NCI-H1417 treated with DMSO at 0.1 percent for 48 hours (cell line): ENCODE measurements around the gene LRRTM4.
"Not testable (repeated sequence)": the region's sequence is repeated elsewhere in the genome, so short reads cannot be mapped to it uniquely, and the experiment has no call there.

Source experiments
- DNase-seq: peaks from one replicate; lab custom pipeline; 2025; lab: John Stamatoyannopoulos, UW

Gene LRRTM4

GRCh38 chr2:76737607-76738006 lies 784.6 kb downstream of the LRRTM4 start:
- DNase-seq, result no peak

DNA sequence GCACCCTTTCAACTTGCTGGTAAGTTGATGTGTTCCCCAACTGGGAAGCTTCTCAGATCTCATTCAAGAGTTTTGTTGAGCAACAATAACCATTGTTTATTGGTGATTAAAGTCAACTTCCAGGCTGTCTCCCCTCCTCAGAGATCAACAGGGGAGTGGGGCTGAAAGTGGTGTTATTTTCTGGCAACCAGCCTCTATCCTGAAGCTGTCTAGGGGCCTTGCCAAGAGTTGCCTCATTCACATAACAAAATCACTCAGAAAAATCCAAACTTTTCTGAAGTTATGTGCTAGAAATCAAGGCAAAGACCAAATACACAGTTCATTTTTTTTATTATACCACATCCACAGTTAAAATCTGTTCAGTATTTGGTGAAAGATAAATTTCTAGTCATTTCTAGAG lies 788.4 kb downstream of the LRRTM4 start:
- DNase-seq, result no peak

GRCh38 chr2:76731157-76731556 lies 791.0 kb downstream of the LRRTM4 start:
- no peak for DNase-seq

GRCh38 chr2:76730021-76730420 lies 792.2 kb downstream of the LRRTM4 start:
- no peak for DNase-seq

DNA sequence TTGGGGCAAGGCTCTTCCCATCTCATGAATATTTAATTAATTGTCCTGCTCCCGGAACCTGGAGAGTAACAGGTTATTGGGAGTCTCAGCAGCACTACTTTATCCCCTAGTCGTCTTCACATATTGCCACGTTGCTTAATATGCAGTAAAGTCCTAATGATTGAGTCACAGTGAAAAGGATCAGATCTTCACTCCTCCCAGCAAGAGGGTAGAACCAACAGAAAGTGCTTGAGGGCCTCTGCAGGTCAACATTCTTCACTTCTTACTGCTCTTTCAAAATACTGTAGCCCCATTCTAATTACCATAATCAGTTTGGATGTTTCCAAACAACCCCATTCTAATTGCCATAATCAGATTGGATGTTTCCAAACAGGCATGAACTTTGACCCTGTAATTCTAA lies 801.0 kb downstream of the LRRTM4 start:
- no peak for DNase-seq

- no peak for DNase-seq
Measured at GRCh38 chr2:76713312-76713711, 808.9 kb downstream of the LRRTM4 start.

- DNase-seq, result peak; percentile 94
Measured at GRCh38 chr2:76711490-76711889, 810.7 kb downstream of the LRRTM4 start.

DNA sequence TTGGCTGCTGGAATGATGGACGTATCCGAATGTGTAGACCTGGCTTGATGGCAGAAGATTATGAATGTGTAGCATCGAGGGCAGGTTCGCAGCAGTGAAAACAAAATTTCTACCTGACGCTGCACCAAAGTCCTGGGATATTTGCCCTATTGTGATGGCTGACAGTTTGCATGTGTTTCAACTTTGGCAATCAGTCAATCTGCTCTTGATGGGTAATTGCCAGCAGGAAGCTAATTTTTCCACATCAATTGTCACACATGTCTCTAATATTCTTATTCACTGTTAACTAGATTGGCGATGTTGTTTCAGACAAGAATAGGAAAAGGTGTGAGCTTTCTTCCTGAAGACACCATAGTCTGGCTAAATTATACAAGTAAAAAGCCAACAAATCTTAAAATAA lies 821.3 kb downstream of the LRRTM4 start:
- no peak for DNase-seq

DNA sequence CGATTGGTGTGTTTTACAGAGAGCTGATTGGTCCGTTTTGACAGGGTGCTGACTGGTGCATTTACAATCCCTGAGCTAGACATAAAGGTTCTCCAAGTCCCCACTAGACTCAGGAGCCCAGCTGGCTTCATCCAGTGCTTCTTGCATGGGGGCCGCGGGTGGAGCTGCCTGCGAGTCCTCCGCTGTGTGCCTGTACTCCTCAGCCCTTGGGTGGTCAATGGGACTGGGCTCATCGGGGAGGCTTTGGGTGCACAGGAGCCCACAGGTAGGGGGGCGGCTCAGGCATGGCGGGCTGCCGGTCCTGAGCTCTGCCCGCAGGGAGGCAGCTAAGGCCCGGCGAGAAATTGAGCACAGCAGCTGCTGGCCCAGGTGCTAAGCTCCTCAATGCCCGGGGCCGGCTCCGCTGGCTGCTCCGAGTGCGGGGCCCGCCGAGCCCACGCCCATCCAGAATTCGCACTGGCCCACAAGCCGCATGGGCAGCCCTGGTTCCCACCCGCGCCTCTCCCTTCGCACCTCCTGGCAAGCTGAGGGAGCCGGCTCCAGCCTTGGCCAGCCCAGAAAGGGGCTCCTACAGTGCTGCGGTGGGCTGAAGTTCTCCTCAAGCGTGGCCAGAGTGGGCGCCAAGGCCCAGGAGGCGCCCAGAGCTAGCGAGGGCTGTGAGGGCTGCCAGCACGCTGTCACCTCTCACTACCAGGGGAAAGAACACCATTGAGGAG lies 824.0 kb downstream of the LRRTM4 start:
- not testable (repeated sequence) for DNase-seq
